ENCODE results near the gene KLF15.

Gene KLF15

DNA sequence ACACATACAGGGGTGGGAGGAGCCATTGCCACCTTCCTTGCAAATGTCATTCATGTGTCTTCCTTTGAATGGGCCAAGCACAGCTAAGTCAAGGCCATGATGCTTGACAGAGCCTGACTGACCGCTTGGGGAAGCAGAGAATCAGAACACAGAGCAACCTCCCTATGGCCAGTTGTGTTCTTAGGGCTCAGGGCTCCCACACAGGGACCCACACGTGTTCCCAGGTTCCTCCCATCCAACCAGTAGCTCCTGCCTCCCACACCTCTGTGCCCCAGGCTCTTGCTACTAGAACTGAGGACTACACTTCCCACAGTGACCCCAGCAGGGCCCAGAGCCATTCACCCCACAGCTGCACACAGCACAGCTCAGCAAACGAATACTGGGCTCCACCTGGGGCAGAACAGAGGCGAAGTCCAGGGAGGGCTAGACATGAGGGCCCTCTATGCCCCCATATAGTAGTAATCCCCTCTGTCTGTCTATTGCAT, 42.9 kb downstream of the KLF15 start:
- TF ChIP-seq, protein P1, sequence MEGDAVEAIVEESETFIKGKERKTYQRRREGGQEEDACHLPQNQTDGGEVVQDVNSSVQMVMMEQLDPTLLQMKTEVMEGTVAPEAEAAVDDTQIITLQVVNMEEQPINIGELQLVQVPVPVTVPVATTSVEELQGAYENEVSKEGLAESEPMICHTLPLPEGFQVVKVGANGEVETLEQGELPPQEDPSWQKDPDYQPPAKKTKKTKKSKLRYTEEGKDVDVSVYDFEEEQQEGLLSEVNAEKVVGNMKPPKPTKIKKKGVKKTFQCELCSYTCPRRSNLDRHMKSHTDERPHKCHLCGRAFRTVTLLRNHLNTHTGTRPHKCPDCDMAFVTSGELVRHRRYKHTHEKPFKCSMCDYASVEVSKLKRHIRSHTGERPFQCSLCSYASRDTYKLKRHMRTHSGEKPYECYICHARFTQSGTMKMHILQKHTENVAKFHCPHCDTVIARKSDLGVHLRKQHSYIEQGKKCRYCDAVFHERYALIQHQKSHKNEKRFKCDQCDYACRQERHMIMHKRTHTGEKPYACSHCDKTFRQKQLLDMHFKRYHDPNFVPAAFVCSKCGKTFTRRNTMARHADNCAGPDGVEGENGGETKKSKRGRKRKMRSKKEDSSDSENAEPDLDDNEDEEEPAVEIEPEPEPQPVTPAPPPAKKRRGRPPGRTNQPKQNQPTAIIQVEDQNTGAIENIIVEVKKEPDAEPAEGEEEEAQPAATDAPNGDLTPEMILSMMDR (IDR thresholded peaks at IDR 0.05; ENCODE audit: insufficient read depth, low read depth, low read length, missing control alignments) = no peak
- DNase-seq (ENCODE audit: low read depth) = no peak
- H3K4me3 ChIP-seq (ENCODE audit: low read length) = no peak overlapping the region

GRCh38 chr3:126313580-126314304, 43.5 kb downstream of the KLF15 start:
- no peak for DNase-seq (ENCODE audit: low read depth)

DNA sequence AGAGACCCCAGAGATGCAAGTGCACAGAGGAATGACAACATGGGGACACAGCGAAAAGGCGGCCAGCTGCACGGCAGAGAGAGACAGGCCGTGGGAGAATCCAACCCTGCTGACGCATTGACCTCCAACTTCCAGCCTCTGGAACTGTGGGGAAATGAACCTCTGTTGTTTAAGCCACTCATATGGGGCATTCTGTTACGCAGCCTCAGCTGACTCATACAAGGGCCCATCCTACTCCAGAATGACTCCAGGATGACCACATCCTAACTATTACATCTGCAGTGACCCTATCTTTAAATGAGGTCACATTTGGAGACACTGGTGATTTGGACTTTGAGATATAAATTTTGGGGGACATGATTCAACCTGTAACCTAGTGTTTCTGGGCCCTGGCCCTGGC, 44.0 kb downstream of the KLF15 start:
- TF ChIP-seq, protein P1 (IDR thresholded peaks at IDR 0.05; ENCODE audit: insufficient read depth, low read depth, low read length, missing control alignments) = no peak
- no peak for DNase-seq (ENCODE audit: low read depth)
- H3K4me3 ChIP-seq (ENCODE audit: low read length) = no peak overlapping the region

More at GRCh38 chr3:126313580-126314304, 43.5 kb downstream of the KLF15 start:
- no peak overlapping the region for H3K4me3 ChIP-seq (ENCODE audit: low read length)
- TF ChIP-seq, protein P1 (IDR thresholded peaks at IDR 0.05; ENCODE audit: insufficient read depth, low read depth, low read length, missing control alignments) = no peak

DNA sequence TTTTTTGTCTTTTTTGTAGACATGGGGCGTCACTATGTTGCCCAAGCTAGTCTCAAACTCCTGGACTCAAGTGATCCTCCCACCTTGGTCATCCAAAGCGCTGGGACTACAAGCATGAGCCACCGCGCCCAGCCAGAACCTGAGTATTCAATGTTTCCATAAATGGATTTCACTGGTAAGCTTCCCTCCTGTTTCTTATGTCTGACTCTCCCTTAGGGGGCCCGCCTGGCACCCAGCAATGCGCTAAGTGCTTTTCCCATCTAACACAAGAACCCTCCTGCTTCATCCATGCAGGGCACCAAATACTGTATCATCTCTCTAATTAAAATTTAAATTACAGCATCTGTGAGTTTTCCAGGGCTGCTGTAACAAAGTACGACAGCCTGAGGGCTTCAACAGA, 44.9 kb downstream of the KLF15 start:
- TF ChIP-seq, protein P1 (IDR thresholded peaks at IDR 0.05; ENCODE audit: insufficient read depth, low read depth, low read length, missing control alignments) = no peak
- H3K4me3 ChIP-seq (ENCODE audit: low read length) = no peak overlapping the region
- no peak for DNase-seq (ENCODE audit: low read depth)

GRCh38 chr3:126311338-126311978, 45.8 kb downstream of the KLF15 start:
- TF ChIP-seq, protein P1 (IDR thresholded peaks at IDR 0.05; ENCODE audit: insufficient read depth, low read depth, low read length, missing control alignments) = no peak
- no peak for DNase-seq (ENCODE audit: low read depth)
- no peak overlapping the region for H3K4me3 ChIP-seq (ENCODE audit: low read length)

GRCh38 chr3:126310816-126311215, 46.4 kb downstream of the KLF15 start:
- no peak for DNase-seq (ENCODE audit: low read depth)
- H3K4me3 ChIP-seq (ENCODE audit: low read length) = no peak overlapping the region
- TF ChIP-seq, protein P1 (IDR thresholded peaks at IDR 0.05; ENCODE audit: insufficient read depth, low read depth, low read length, missing control alignments) = no peak

Measured in epithelial cell of esophagus (primary cell).